ENCODE data around the gene PRR13. TPM values are rescaled to one million over a fixed set of nuclear protein-coding genes. Genes with fewer than 3 reads are reported as not detected.

Gene PRR13
- total RNA-seq, 4 donors from 2014 or later = 47.8 to 77.6 (median 65.3) TPM

DNA sequence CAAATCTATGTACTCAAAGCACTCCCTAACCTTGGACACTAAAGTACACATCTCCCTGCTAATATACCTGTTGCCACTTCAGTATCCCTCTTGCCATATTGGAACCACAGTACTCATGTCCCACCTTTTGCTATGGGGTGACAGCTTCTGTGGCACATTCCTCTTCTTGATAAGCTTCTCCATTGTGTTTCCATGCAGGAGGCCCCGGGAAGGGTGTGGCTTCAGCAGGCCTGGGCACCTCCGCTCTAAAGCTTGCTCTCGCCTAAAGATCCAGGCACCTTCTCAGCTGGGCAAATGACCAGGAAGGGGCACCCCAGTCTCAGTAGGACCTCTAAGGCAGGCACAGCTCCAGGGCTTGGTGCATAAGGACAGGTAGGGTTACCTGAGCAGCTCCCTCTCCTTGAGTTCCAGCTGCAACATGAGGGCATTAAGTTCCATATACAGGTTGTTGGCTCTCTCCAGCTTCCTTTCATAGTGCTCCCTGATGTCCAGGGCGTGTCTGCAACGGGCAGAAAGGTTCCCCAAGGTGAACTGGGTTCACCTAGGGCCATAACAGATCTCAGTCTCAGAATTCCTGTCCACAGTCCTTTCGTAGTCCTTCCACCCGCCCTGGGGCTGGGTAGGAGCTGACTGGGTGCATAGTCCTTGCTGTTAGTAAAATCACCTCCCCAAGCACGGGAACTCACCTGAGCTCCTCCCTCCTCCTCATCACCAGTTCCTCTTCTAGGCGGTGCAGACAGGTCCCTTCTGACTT is 41.9 kb downstream of the PRR13 start:
- no peak overlapping the region for H3K4me3 ChIP-seq
- 82% methylated on average over 9 of the region's 9 CpGs for WGBS
- intact Hi-C loops (cut with DNase I) = no loop called here
- peaks cover 12 to 35% (median 24%) of the 10 kb centered on the region in 4 donors for H3K4me1 ChIP-seq
- H3K27me3 ChIP-seq = no peaks in the 10 kb centered on the region
- DNase-seq (ENCODE audit: extremely low spot score) = no peak
- TF ChIP-seq POLR2AphosphoS5 (IDR thresholded peaks at IDR 0.05) = no peak
- TF ChIP-seq, protein P1, sequence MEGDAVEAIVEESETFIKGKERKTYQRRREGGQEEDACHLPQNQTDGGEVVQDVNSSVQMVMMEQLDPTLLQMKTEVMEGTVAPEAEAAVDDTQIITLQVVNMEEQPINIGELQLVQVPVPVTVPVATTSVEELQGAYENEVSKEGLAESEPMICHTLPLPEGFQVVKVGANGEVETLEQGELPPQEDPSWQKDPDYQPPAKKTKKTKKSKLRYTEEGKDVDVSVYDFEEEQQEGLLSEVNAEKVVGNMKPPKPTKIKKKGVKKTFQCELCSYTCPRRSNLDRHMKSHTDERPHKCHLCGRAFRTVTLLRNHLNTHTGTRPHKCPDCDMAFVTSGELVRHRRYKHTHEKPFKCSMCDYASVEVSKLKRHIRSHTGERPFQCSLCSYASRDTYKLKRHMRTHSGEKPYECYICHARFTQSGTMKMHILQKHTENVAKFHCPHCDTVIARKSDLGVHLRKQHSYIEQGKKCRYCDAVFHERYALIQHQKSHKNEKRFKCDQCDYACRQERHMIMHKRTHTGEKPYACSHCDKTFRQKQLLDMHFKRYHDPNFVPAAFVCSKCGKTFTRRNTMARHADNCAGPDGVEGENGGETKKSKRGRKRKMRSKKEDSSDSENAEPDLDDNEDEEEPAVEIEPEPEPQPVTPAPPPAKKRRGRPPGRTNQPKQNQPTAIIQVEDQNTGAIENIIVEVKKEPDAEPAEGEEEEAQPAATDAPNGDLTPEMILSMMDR (IDR thresholded peaks at IDR 0.05) = no peak
- TF ChIP-seq POLR2A (IDR thresholded peaks at IDR 0.05; ENCODE audit: low read depth) = no peak
- no peak for TF ChIP-seq EP300 (IDR thresholded peaks at IDR 0.05)
- H3K27ac ChIP-seq (replicated peaks in 1 of 4) = peak overlapping the region in 3 of 4 donors; percentile 24 to 62 (median 55)
- no peaks in the 10 kb centered on the region for H3K9me3 ChIP-seq
- peaks cover 28 to 99% (median 93%) of the 10 kb centered on the region in 4 donors for H3K36me3 ChIP-seq

DNA sequence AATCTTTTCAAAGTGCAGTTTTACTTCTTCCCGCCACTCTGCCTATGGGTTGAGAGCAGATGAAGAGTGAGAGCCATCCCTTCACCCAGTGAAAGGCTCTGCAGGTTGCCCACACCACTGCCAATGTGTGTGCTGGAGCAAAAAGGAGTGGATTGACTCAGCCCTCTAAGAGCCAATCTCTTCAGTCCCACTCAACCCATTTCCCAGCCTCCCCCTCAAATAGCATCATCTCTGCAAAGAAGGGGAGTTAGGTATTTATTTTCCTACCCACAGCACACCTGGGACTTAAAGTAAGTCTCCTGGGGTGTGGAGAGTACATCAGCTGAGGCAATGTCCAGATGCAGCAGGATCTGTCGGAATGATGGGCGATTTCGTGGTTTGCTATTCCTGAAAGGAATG is 42.4 kb downstream of the PRR13 start:
- Histone ChIP-seq H3K9me3 (no peaks in the 10 kb centered on the region), H3K27me3 (no peaks in the 10 kb centered on the region), H3K27ac (replicated peaks in 1 of 4) (no peak overlapping the region), H3K4me1 (peaks cover 6 to 29% (median 22%) of the 10 kb centered on the region in 4 donors), H3K36me3 (peaks cover 28 to 93% (median 88%) of the 10 kb centered on the region in 4 donors), H3K4me3 (no peak overlapping the region)
- no peak for DNase-seq (ENCODE audit: extremely low spot score)
- intact Hi-C loops (cut with DNase I) = no loop called here
- whole genome bisulfite sequencing = 84% methylated on average over 4 of the region's 4 CpGs
- TF ChIP-seq POLR2AphosphoS5 (IDR thresholded peaks at IDR 0.05) = no peak
- no peak for TF ChIP-seq EP300 (IDR thresholded peaks at IDR 0.05)
- TF ChIP-seq, protein P1 (IDR thresholded peaks at IDR 0.05) = no peak
- no peak for TF ChIP-seq POLR2A (IDR thresholded peaks at IDR 0.05; ENCODE audit: low read depth)

DNA sequence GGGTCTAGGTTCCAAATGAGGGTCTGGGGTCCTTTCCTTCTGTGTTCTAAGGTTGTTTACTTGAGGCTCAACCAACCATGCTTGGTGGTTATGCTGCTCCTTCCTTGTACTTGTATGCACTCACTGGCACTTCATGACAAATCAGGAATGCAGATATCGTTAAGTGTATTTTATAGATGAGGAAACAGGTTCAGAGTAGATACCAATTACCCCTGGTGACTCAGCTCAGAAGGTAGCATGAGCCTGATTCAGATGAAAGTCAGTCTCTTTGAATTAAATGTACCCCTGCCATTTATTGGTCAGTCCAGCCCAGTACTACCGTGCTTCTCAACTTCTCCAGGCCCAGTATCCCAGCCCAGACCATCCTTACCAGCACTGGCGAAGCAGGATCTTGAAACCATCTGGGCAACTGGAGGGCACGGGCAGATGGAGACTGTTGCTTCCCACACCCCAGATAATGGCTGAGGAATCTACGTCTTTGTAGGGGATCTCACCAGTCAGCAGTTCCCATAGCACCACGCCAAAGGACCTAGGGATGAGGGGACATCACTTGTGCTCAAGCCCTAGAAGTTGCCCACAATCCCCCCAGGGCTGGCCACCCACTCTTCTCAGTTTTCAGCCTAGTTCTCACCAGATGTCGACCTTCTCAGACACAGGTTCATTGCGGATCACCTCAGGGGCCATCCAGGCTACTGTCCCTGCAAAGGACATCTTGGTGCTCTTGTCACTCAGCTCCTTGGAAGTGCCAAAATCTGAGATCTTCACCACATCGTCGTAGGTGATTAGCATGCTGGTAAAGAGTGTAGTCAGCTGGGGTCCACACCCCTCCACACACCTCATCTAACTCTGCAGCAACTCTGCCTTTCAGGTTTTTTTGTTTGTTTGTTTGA is 43.4 kb downstream of the PRR13 start:
- peaks cover 23 to 83% (median 79%) of the 10 kb centered on the region in 4 donors for H3K36me3 ChIP-seq
- H3K27me3 ChIP-seq = no peaks in the 10 kb centered on the region
- DNase-seq (ENCODE audit: extremely low spot score) = no peak
- TF ChIP-seq POLR2AphosphoS5 (IDR thresholded peaks at IDR 0.05) (peak in 1 of 2 donors; percentile 8), EP300 (IDR thresholded peaks at IDR 0.05) (no peak), POLR2A (IDR thresholded peaks at IDR 0.05; ENCODE audit: low read depth) (no peak)
- WGBS = 78% methylated on average over 9 of the region's 10 CpGs
- intact Hi-C loops (cut with DNase I) = no loop called here
- H3K4me1 ChIP-seq = peaks cover 5 to 25% (median 20%) of the 10 kb centered on the region in 4 donors
- no peak overlapping the region for H3K4me3 ChIP-seq
- H3K27ac ChIP-seq (replicated peaks in 1 of 4) = no peak overlapping the region
- no peaks in the 10 kb centered on the region for H3K9me3 ChIP-seq

DNA sequence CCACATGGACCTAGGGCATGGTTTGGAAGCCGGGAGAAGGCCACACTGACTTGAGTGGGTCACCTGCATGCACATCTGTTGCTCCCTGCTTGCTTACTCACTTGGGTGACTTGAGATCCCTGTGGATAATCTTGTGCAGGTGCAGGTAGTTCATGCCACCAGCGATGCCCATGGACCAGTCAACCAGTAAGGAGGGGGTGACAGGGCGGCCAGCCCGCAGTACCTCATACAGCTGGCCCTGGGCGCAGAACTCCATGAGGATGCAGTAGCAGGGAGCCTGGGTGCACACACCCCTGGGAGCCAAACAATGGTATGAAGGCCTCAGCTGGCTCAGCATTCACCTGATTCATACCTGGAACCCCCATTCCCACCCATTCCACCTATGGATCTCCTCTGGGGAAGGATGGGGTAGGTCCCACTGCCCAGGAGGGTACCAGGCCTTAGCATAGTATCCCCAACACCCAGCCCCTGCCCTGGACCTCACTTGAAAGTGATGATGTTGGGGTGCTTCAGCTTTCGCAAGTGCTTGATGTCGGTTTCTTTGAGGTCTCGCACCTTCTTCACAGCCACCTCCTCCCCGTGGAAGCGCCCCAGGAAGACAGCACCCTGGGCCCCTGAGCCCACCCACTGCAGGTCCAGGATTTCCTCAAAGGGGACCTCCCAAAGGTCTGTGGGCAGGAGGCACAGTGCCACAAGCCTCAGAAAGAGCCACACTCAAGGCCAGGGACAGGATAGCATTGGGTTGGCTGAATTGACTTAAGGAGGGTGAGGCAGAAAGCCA is 44.6 kb downstream of the PRR13 start:
- H3K36me3 ChIP-seq = peaks cover 15 to 71% (median 67%) of the 10 kb centered on the region in 4 donors
- no peak for DNase-seq (ENCODE audit: extremely low spot score)
- WGBS = 95% methylated on average over 9 of the region's 10 CpGs
- TF ChIP-seq POLR2AphosphoS5 (IDR thresholded peaks at IDR 0.05) (peak in 1 of 2 donors; percentile 36), EP300 (IDR thresholded peaks at IDR 0.05) (no peak)
- H3K27ac ChIP-seq (replicated peaks in 1 of 4) = no peak overlapping the region
- no peaks in the 10 kb centered on the region for H3K27me3 ChIP-seq
- intact Hi-C loops (cut with DNase I) = no loop called here
- no peak overlapping the region for H3K4me3 ChIP-seq
- H3K9me3 ChIP-seq = no peaks in the 10 kb centered on the region
- peaks cover 0 to 17% (median 8%) of the 10 kb centered on the region in 4 donors for H3K4me1 ChIP-seq

DNA sequence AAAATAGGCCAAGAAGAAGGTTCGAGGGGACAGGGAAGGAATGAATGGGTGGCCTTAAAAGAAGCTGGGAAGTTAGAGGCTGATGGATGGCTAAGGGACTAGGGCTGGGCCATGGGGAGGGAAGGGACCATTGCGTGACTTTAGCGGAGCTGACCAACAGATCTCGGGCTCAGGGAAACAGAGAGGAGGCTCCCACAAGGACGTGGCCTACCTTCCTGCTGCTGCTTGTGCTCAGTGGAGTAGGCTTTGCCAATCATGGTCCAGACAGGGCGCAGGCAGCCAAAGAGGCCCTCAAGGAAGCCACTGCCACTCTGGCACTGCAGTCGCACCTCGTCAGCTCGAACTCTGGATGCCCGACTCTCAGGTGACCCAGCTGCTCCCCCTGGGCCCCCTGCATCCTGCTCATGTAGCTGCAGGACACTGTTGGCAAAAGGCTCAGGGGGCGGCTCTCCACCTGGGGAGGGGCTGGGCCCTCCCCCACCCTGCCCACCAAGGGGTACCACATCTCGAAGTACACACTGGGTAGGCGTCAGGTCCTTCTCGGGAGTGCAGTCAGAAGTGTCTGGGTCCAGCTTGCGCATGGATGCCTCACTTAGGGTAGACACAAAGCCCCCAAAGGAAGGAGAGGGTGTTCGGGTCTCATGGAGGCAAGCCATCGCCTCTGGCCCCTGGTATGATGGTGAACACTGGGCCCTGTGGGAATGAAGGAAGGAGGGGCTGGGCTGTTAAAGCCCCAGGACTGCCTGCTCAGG is 45.4 kb downstream of the PRR13 start:
- WGBS = 74% methylated on average over 8 of the region's 17 CpGs
- peaks cover 11 to 64% (median 60%) of the 10 kb centered on the region in 4 donors for H3K36me3 ChIP-seq
- no peak overlapping the region for H3K4me3 ChIP-seq
- peaks cover 0 to 15% (median 5%) of the 10 kb centered on the region in 4 donors for H3K4me1 ChIP-seq
- no peak for DNase-seq (ENCODE audit: extremely low spot score)
- no peaks in the 10 kb centered on the region for H3K9me3 ChIP-seq
- H3K27me3 ChIP-seq = no peaks in the 10 kb centered on the region
- TF ChIP-seq, protein P1 (IDR thresholded peaks at IDR 0.05) = no peak
- peak in 1 of 2 donors; percentile 31 for TF ChIP-seq POLR2AphosphoS5 (IDR thresholded peaks at IDR 0.05)
- intact Hi-C loops (cut with DNase I) = no loop called here
- H3K27ac ChIP-seq (replicated peaks in 1 of 4) = no peak overlapping the region

Data from esophagus muscularis mucosa (tissue), 4 donors.